Left lobe of liver (tissue), 2 donors: ENCODE results near the gene ZNF761. TPM values are rescaled to one million over a fixed set of nuclear protein-coding genes. Genes with fewer than 3 reads are reported as not detected.
A peak's percentile ranks its signal among the peaks of the same experiment; 100 is the strongest.
"Not testable (repeated sequence)": the region's sequence is repeated elsewhere in the genome, so short reads cannot be mapped to it uniquely, and the experiment has no call there.

Experiments
- ATAC-seq: fragments of 200-7000 bp; cut with Tn5 transposase; one replicate; pipeline ENCODE4 v1.9.1; 2020; ENCODE audit warnings: mild to moderate bottlenecking, moderate library complexity
- DNase-seq: peaks from one replicate; pipeline ENCODE4 v3.0.0-alpha.2; 2020; ENCODE audit warnings: low spot score
- total RNA-seq: library from RNA; stranded (reverse); gene quantifications from one replicate; pipeline ENCODE4 v1.2.1, GENCODE V29; 2021
- donor health status: DM: no; HTN: no; CAD: no; lungs with moderate emphysema.
- donor health status: DM: no; HTN: yes; CAD: no.

The ZNF761 gene
- total RNA-seq, 1 donor from 2014 or later, result 2.9 TPM

- ATAC-seq, result no peak
- DNase-seq, result no peak
These were observed 24.0 kb downstream of the ZNF761 start for GRCh38 chr19:53455828-53456227.

GRCh38 chr19:53460131-53460721, 28.4 kb downstream of the ZNF761 start:
- ATAC-seq, DNase-seq: not testable (repeated sequence)

- ATAC-seq, result no peak
- no peak for DNase-seq
These were observed 30.1 kb downstream of the ZNF761 start for GRCh38 chr19:53461866-53462265.

- ATAC-seq (no peak), DNase-seq (no peak)
These were observed 31.1 kb downstream of the ZNF761 start for GRCh38 chr19:53462861-53463260.

GRCh38 chr19:53463263-53463662, 31.5 kb downstream of the ZNF761 start:
- DNase-seq (peak; percentile 48), ATAC-seq (peak; percentile 62)

GRCh38 chr19:53466726-53467484, 35.1 kb downstream of the ZNF761 start:
- DNase-seq, result peak; percentile 45
- peak; percentile 7 for ATAC-seq

- ATAC-seq (peak; percentile 98), DNase-seq (peak; percentile 86)
These were observed 35.9 kb downstream of the ZNF761 start, which contains the start of gene ZNF813 for GRCh38 chr19:53467485-53468262. Gene ZNF813 (plus strand): TSS chr19:53467733. CDS start chr19:53483823, 16,090 bp downstream.

- ATAC-seq, DNase-seq: not testable (repeated sequence)
These were observed 36.8 kb downstream of the ZNF761 start for GRCh38 chr19:53468628-53469027.

GRCh38 chr19:53471916-53472315, 40.1 kb downstream of the ZNF761 start:
- ATAC-seq, result no peak

GRCh38 chr19:53474832-53475231, 43.0 kb downstream of the ZNF761 start:
- not testable (repeated sequence) for DNase-seq, ATAC-seq

More at GRCh38 chr19:53471916-53472315, 40.1 kb downstream of the ZNF761 start:
- DNase-seq, result no peak

- ATAC-seq, DNase-seq: not testable (repeated sequence)
These were observed 43.7 kb downstream of the ZNF761 start for GRCh38 chr19:53475470-53475869.

GRCh38 chr19:53483751-53484150, 52.0 kb downstream of the ZNF761 start:
- not testable (repeated sequence) for ATAC-seq

GRCh38 chr19:53485046-53486004, 53.5 kb downstream of the ZNF761 start:
- ATAC-seq, result no peak
- DNase-seq, result no peak

More at GRCh38 chr19:53483751-53484150, 52.0 kb downstream of the ZNF761 start:
- DNase-seq, result not testable (repeated sequence)

GRCh38 chr19:53492153-53492552, 60.4 kb downstream of the ZNF761 start:
- ATAC-seq, result no peak

GRCh38 chr19:53497311-53498023, 65.7 kb downstream of the ZNF761 start:
- not testable (repeated sequence) for ATAC-seq

More at GRCh38 chr19:53492153-53492552, 60.4 kb downstream of the ZNF761 start:
- no peak for DNase-seq

GRCh38 chr19:53498024-53498395, 66.2 kb downstream of the ZNF761 start:
- not testable (repeated sequence) for DNase-seq, ATAC-seq

More at GRCh38 chr19:53497311-53498023, 65.7 kb downstream of the ZNF761 start:
- DNase-seq, result not testable (repeated sequence)

- not testable (repeated sequence) for ATAC-seq, DNase-seq
These were observed 71.4 kb downstream of the ZNF761 start for GRCh38 chr19:53503151-53503550.

GRCh38 chr19:53503671-53504364, 72.0 kb downstream of the ZNF761 start:
- peak; percentile 66 for ATAC-seq
- DNase-seq, result not testable (repeated sequence)

GRCh38 chr19:53504365-53504703, 72.5 kb downstream of the ZNF761 start:
- ATAC-seq, result peak; percentile 45
- DNase-seq, result not testable (repeated sequence)
